SK-N-SH (cell line): ENCODE data around the gene FOXF2.

Experiments
- CTCF ChIP-seq: fragments of 200-600 bp; sonication (generic); IDR thresholded peaks from 2 replicates; pipeline ENCODE4 v1.6.1; 2017; ENCODE audit warnings: antibody characterized with exemption, mild to moderate bottlenecking, moderate library complexity
- FOXM1 ChIP-seq: IDR thresholded peaks from 2 replicates; pipeline ENCODE4 v1.4.0; 2012; ENCODE audit warnings: low read depth, mild to moderate bottlenecking
- RCOR1 ChIP-seq: fragments of 150-350 bp; IDR thresholded peaks from 2 replicates; pipeline ENCODE4 v1.6.1; 2017; ENCODE audit warnings: antibody characterized with exemption, low read length

GRCh38 chr6:1376653-1377052 is 12.7 kb upstream of the FOXF2 start:
- TF ChIP-seq RCOR1 (no peak), FOXM1 (no peak), CTCF (no peak)
